ENCODE results near the gene PAPLN.

Gene PAPLN

DNA sequence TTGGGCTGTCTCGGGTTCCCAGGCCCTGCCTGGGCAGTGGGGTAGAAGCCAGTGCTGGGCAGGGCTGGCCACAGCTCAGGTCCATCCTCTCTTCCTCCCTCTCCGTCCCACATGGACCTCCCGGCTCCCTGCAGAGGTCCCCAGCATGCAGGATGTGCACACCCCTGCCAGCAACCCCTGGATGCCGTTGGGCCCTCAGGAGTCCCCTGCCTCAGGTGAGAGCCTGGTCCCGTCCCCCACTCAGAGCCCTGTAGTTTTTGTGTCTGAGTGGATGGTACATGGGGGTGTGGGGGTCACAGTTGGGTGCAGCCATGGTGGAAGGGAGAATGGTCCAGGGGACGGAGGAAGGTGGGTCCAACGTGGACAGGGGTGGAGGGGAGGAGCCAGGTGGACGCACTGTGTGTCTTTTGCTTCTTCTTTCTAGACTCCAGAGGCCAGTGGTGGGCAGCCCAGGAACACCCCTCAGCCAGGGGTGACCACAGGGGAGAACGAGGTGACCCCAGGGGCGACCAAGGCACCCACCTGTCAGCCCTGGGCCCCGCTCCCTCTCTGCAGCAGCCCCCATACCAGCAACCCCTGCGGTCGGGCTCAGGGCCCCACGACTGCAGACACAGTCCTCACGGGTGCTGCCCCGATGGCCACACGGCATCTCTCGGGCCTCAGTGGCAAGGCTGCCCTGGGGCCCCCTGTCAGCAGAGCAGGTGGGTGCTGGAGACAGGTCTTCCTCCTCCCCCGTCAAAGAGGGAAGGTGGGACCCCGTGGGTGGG lies 21.7 kb downstream of the PAPLN start:
- TF ChIP-seq ZFX (IDR thresholded peaks at IDR 0.05), result no peak
- TF ChIP-seq, protein P1, sequence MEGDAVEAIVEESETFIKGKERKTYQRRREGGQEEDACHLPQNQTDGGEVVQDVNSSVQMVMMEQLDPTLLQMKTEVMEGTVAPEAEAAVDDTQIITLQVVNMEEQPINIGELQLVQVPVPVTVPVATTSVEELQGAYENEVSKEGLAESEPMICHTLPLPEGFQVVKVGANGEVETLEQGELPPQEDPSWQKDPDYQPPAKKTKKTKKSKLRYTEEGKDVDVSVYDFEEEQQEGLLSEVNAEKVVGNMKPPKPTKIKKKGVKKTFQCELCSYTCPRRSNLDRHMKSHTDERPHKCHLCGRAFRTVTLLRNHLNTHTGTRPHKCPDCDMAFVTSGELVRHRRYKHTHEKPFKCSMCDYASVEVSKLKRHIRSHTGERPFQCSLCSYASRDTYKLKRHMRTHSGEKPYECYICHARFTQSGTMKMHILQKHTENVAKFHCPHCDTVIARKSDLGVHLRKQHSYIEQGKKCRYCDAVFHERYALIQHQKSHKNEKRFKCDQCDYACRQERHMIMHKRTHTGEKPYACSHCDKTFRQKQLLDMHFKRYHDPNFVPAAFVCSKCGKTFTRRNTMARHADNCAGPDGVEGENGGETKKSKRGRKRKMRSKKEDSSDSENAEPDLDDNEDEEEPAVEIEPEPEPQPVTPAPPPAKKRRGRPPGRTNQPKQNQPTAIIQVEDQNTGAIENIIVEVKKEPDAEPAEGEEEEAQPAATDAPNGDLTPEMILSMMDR (conservative IDR thresholded peaks at IDR 0.05), result no peak
- H3K27ac ChIP-seq, result no peak overlapping the region

DNA sequence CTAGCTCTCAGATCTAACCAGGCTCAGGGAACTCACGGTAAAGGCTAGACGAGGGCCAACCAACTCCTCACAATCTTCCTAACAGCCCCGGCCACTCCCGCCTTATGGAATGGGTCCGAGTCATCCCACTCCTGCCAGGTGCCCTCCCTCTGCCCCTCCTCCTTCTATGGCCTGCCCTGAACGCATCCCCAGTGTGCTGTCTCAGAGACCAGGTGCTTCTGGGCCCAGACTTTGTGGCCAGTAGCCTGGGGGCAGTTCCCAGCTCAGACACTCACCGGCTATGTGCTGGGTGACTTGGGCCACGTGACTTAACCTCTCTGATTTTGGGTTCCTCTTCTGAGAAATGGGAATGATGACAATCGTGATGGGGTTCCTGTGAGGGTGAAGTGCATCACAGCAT lies 22.5 kb downstream of the PAPLN start:
- H3K27ac ChIP-seq, result no peak overlapping the region
- TF ChIP-seq, protein P1 (conservative IDR thresholded peaks at IDR 0.05), result no peak
- TF ChIP-seq ZFX (IDR thresholded peaks at IDR 0.05), result no peak

DNA sequence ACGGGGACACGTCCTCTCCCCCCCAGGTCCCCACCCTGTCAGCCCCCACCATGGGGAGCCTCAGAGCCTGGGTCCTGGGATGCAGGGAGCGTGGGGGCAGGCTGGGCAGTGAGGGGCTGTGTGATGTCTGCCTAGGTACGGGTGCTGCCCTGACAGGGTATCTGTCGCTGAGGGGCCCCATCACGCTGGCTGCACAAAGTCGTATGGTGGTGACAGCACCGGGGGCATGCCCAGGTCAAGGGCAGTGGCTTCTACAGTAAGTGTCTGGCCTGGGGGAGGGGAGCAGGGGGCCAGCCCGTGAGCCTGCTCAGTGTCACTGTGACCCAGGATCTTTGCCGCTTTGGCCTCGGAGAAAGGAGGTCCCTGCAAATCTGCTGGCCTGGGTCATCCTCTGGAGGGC lies 23.3 kb downstream of the PAPLN start:
- H3K27ac ChIP-seq, result no peak overlapping the region
- TF ChIP-seq, protein P1 (conservative IDR thresholded peaks at IDR 0.05), result no peak
- TF ChIP-seq ZFX (IDR thresholded peaks at IDR 0.05), result no peak

DNA sequence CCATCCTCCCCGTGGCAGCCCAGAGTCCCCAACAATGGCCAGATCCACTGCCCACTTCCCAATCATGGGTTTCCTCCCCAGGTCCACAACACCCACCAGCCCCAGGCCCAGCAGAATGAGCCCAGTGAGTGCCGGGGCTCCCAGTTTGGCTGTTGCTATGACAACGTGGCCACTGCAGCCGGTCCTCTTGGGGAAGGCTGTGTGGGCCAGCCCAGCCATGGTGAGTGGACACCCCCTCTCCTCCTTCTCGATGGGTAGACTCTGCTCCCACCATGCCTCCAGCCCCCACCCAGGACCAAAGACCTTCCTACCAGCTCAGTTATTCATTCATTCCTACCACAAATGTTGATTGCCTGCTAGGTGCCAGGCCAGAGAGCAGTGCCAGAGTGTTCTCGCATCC lies 23.8 kb downstream of the PAPLN start:
- no peak overlapping the region for H3K27ac ChIP-seq
- TF ChIP-seq, protein P1 (conservative IDR thresholded peaks at IDR 0.05), result no peak

DNA sequence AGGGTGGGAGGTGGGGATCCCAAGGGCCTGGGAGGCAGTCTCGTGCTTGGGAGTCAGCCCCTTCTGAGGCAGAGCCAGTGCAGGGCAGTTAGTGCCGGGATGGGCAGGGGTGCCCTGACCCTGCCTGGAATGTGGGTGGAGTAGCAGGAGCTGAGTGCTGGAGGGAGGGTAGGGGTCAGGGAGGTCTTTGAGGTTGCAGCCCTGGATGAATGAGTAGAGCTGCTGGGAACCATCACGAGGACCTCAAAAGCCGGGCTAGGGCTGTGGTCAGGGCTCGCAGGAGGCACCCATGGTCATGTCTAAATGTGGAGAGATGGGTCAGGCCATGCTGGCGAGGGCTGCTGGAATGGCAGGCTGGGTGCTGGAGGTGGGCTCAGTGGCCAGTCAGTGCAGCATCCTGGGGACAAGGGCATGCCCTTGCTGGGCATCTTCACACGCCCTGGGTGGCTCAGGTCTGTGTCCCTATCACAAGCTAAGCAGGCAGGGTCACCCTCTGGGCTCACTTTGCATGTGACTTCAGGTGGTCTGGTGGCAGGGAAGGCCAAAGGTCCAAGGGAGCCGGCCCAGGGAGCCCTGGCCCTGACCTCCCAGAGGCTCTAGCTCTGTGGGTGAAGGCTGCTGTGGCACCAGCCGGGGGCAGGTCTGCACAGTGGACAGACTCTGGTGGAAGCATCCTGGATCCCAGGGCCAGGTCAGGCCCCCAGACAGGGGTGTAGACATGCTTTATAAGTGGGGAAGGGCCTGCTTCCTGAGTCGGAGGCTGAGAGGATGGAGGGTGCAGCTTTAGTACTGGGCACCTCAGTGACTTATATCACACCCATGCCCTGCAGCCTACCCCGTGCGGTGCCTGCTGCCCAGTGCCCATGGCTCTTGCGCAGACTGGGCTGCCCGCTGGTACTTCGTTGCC lies 24.5 kb downstream of the PAPLN start:
- no peak for TF ChIP-seq ZFX (IDR thresholded peaks at IDR 0.05)
- no peak overlapping the region for H3K27ac ChIP-seq

DNA sequence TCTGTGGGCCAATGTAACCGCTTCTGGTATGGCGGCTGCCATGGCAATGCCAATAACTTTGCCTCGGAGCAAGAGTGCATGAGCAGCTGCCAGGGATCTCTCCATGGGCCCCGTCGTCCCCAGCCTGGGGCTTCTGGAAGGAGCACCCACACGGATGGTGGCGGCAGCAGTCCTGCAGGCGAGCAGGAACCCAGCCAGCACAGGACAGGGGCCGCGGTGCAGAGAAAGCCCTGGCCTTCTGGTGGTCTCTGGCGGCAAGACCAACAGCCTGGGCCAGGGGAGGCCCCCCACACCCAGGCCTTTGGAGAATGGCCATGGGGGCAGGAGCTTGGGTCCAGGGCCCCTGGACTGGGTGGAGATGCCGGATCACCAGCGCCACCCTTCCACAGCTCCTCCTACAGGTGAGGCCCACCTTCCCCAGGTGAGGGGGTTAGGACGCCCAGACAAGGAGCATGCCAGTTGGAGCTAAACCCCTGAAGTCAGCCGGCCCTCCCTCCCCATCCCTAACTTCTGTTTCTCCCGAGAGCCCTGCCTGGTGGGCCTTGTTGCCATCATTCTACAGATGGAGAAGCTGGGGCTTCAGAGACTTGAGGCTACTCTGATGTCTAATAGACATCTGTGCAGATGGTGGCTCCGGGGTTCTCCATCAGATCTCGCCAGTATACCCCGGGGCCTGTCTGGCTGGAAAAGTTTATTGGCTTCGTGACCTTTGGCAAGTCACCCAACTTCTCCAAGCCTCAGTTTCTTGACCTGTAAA lies 25.3 kb downstream of the PAPLN start:
- H3K27ac ChIP-seq, result no peak overlapping the region
- TF ChIP-seq, protein P1 (conservative IDR thresholded peaks at IDR 0.05), result no peak
- no peak for TF ChIP-seq ZFX (IDR thresholded peaks at IDR 0.05)

DNA sequence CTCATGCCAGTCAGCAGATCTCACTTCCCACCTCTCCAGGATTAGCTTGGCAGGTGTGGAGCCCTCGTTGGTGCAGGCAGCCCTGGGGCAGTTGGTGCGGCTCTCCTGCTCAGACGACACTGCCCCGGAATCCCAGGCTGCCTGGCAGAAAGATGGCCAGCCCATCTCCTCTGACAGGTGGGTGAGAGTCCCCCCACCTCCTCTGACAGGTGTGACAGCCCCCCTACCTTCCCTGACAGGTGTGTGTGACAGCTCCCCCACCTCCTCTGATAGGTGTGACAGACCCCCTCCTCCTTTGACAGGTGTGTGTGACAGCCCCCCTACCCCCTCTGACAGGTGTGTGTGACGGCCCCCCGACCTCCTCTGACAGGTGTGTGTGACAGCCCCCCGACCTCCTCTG lies 26.3 kb downstream of the PAPLN start:
- TF ChIP-seq ZFX (IDR thresholded peaks at IDR 0.05), result no peak
- TF ChIP-seq, protein P1 (conservative IDR thresholded peaks at IDR 0.05), result no peak
- H3K27ac ChIP-seq, result no peak overlapping the region

Data from C4-2B (cell line).